ENCODE measurements around the gene CRTC1.
"Not testable (repeated sequence)": the region's sequence is repeated elsewhere in the genome, so short reads cannot be mapped to it uniquely, and the experiment has no call there.

Gene CRTC1

DNA sequence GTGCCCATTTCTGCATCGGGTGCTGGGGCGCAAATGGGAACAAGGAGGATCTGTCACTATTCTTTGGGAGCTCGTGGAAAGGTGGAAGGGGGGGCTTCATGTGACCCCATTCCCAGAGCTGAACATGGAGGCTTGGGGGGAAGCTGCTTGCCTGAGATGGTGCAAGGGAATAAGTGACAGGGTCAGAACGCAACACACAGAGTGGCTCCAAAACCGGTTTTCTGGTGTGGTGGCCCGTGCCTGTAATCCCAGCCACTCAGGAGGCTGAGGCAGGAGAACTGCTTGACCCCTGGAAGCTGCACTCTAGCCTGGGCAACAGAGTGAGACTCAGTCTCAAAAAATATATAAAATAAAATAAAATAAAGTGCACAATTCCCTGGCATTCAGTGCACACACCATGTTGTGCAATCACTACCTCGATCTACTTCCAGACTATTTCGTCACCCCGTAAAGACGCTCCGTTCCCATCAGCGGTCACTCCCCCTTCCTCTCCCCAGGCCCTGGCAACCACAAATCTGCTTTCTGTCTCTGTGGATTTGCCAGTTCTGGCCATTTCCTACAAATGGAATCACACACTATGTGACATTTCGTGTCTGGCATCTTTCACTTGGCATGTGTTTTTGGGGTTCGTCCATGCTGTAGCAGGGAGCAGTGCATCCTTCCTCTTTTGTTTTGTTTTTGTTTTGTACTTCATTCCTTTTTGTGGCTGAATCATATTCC lies 125.8 kb downstream of the CRTC1 start:
- DNase-seq = peak; percentile 38

DNA sequence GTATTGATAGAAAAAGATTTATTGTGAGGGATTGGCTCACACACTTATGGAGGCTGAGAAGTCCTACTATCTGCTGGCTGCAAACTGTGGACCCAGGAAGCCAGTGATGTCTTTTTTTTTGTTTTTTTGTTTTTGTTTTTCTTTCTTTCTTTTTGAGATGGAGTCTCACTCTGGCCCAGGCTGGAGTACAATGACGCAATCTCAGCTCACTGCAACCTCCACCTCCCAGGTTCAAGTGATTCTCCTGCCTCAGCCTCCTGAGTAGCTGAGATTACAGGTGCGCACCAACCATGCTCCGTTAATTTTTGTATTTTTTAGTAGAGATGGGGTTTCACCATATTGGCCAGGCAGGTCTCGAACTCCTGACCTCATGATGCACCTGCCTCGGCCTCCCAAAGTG lies 128.2 kb downstream of the CRTC1 start:
- not testable (repeated sequence) for DNase-seq

DNA sequence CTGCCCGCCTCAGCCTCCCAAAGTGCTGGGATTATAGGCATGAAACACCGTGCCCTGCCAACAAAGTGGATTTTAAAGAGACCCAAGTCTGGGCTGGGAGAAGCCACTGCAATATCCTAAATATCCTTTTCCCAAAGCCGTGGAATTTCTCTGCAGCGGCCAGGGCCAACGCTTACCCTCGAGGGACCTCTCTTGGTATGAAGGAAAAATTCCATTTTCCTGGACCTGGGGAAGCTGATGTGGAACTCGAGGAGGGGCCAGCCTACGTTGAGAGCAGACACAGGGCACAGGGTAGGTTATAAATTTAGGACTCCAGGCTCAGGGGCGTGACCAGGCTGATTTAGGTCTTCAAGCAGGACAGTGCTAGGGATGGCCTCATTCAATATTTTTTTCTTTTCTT lies 130.6 kb downstream of the CRTC1 start:
- DNase-seq = no peak

DNA sequence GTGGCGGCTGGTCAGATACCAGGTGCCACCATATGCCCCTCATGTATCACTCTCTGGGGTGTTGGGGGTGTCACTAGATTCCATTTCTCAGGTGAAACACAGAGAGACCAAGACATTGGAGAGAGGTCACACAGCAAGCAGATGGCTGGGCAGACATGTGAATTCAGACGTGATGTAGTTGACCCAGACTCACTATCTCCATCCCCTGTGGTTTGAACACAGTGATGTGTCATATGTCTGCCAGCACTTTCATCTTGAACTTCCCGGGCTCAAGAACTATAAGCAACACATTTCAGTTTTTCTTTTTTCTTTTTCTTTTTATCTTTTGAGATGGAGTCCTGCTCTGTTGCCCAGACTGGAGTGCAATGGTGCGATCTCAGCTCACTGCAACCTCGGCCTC lies 132.2 kb downstream of the CRTC1 start:
- no peak for DNase-seq

DNA sequence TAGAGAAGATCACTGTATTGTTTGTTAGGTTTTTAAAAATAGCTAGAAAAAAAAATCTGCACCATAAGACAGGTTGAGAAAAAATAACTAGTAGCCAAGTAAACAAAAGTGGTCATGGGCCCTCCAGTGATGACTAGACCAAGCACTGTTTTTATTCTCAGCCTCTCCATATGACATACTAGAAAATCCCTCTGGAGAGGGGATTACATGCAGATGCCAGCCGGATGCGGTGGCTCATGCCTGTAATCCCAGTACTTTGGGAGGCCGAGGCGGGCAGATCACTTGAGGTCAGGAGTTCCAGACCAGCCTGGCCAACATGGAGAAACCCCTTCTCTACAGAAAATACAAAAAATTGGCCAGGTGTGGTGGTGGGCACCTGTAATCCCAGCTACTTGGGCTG lies 133.2 kb downstream of the CRTC1 start:
- not testable (repeated sequence) for DNase-seq

DNA sequence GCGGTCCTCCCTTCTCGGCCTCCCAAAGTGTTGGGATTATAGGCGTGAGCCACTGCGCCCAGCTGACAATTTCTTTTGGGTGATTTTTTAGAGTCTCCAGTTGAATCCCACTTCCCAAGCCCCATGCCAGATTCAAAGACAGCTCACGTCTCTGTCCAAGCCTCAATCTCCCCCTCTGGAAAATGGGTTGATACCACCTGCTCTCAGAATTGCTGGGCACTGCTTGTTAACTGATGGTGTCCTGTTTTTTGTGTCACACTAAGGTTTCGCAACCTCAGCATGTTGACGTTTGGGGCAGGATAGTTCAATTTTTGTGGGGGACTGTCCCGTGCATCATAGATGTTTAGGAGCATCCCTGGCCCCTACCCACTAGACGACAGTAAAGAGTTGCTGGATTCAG lies 134.1 kb downstream of the CRTC1 start:
- no peak for DNase-seq

DNA sequence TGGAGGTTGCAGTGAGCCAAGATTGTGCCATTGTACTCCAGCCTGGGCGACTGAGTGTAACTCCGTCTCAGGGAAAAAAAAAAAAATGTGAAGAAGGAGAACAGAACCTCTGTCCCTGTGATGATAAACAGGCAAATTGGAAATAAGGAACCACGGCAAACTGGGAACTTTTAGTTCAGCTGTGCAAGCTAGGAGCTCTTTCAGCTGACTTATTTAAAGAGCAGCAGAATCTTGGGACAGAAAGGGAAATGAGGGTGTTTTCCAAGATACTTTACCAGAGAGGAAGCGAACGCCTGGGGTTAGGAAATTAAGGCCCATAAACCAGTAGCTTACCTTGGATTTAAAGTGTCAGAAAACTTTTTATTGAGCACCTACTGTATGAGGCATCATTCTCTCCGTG lies 145.3 kb downstream of the CRTC1 start:
- peak; percentile 11 for DNase-seq

DNA sequence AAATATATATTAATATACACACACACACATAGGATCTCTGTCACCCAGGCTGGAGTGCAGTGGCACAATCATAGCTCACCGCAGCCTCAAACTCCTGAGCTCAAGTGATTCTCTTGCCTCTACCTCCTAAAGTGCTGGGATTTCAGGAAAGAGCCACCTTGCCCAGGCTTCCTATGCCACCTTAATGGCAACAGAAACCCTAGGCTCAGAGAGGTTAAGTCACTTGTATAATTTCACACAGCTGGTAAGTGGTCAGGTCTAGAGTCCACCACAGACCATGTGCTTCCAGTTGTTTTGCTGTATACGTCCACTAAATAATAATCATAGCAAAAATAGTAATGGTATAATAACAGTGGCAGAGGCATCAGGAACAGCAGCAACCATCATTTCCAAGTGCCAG lies 147.0 kb downstream of the CRTC1 start:
- no peak for DNase-seq

DNA sequence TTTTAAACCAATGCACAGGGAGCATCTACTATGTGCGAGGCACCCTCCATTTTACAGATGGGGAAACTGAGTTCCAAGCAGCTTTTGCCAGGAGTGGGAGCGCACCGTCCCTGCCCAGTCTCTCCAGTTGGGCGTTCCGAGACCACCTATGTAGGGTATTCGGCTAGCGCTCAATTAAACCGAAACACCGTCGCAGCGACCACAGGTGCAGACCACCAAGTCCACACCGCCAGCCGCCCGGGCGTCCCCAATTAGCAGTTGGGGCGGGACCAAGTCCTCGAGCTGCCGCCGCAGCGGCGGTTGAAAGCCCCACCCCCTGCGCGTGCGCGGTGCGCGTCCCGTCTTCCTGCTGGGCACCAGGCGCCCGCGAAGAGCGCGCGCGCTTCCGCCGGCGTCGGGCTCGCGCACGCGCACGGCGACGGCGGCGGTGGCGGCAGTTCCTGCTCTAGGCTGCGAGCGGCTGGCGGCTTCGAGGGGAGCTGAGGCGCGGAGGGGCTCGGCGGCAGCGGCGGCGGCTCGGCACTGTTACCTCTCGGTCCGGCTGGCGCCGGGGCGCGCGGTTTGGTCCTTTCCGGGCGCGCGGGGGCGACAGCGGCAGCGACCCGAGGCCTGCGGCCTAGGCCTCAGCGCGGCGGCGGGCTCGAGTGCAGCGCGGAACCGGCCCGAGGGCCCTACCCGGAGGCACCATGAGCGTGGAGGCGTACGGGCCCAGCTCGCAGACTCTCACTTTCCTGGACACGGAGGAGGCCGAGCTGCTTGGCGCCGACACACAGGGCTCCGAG lies 148.2 kb downstream of the CRTC1 start, which contains the start of gene UPF1:
Gene UPF1, plus strand, starts transcription at position 436 of the 782 bp plus-strand sequence. Its CDS starts 251 bp downstream, at position 687.
- DNase-seq = peak; percentile 95

All from inflammatory macrophage treated with lipopolysaccharide for 4 hours (primary cell).